ENCODE results near the gene TPM4. TPM values are rescaled to one million over a fixed set of nuclear protein-coding genes. Genes with fewer than 3 reads are reported as not detected.

The TPM4 gene
- total RNA-seq, 1 donor from 2014 or later, result 687 TPM

DNA sequence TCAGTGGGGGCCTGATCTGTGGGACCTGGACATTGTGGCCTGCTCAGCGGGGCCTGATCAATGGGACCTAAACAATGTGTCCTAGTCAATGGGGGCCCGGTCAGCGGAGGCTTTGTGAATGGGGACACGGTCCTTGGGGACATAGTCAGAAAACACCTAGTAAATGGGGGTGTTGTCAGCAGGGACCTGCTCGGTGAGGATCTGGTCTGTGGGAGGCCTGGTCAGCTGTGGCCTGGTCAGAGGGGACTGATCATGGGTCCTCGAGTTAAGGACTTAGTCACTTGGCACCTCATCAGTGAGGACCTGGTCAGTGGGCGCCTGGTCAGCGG lies 44.5 kb upstream of the TPM4 start:
- Mint-ChIP-seq H3K4me3 (ENCODE audit: unreplicated experiment) (no peak overlapping the region), H3K4me1 (ENCODE audit: unreplicated experiment) (no peaks in the 10 kb centered on the region), H3K36me3 (ENCODE audit: unreplicated experiment) (no peaks in the 10 kb centered on the region), H3K27ac (ENCODE audit: unreplicated experiment) (no peak overlapping the region), H3K9me3 (ENCODE audit: unreplicated experiment) (no peaks in the 10 kb centered on the region), H3K27me3 (ENCODE audit: unreplicated experiment) (peaks cover 4% of the 10 kb centered on the region)
- TF ChIP-seq, protein P1, sequence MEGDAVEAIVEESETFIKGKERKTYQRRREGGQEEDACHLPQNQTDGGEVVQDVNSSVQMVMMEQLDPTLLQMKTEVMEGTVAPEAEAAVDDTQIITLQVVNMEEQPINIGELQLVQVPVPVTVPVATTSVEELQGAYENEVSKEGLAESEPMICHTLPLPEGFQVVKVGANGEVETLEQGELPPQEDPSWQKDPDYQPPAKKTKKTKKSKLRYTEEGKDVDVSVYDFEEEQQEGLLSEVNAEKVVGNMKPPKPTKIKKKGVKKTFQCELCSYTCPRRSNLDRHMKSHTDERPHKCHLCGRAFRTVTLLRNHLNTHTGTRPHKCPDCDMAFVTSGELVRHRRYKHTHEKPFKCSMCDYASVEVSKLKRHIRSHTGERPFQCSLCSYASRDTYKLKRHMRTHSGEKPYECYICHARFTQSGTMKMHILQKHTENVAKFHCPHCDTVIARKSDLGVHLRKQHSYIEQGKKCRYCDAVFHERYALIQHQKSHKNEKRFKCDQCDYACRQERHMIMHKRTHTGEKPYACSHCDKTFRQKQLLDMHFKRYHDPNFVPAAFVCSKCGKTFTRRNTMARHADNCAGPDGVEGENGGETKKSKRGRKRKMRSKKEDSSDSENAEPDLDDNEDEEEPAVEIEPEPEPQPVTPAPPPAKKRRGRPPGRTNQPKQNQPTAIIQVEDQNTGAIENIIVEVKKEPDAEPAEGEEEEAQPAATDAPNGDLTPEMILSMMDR (IDR thresholded peaks at IDR 0.05), result no peak
- no peak for DNase-seq (ENCODE audit: extremely low spot score, unreplicated experiment)

DNA sequence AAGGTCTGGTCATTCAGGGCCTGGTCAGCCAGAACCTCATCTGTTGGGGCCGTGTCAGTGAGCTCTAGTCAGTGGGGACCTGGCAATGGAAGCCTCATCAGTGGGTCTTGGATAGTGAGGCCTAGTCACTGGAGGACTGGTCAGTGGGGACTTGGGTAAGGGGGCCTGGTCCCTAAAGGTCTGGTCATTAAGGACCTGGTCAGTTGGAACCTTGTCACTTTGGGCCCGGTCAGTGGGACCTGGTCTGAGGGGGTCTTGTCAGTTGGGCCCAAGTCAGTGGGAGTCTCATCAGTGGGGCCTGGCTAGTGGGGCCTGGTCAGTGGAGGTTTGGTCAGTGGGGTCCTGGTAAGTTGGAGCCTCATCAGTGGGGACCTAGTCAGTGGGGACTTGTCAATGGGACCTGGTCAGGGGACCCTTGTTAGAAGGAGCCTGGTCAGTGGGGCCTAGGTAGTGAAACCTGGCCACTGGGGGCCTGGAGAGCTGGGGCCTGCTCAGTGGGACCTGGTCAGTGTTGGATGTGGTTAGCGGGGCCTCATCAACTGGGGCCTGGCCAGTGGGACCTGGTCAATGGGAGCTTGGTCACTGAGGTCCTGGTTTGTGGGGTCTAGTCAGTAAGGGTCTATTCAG lies 43.7 kb upstream of the TPM4 start:
- no peak overlapping the region for H3K27ac Mint-ChIP-seq (ENCODE audit: unreplicated experiment)
- no peaks in the 10 kb centered on the region for H3K4me1 Mint-ChIP-seq (ENCODE audit: unreplicated experiment)
- H3K4me3 Mint-ChIP-seq (ENCODE audit: unreplicated experiment), result no peak overlapping the region
- H3K36me3 Mint-ChIP-seq (ENCODE audit: unreplicated experiment), result no peaks in the 10 kb centered on the region
- no peaks in the 10 kb centered on the region for H3K27me3 Mint-ChIP-seq (ENCODE audit: unreplicated experiment)
- H3K9me3 Mint-ChIP-seq (ENCODE audit: unreplicated experiment), result no peaks in the 10 kb centered on the region
- no peak for DNase-seq (ENCODE audit: extremely low spot score, unreplicated experiment)
- TF ChIP-seq, protein P1 (IDR thresholded peaks at IDR 0.05), result no peak

DNA sequence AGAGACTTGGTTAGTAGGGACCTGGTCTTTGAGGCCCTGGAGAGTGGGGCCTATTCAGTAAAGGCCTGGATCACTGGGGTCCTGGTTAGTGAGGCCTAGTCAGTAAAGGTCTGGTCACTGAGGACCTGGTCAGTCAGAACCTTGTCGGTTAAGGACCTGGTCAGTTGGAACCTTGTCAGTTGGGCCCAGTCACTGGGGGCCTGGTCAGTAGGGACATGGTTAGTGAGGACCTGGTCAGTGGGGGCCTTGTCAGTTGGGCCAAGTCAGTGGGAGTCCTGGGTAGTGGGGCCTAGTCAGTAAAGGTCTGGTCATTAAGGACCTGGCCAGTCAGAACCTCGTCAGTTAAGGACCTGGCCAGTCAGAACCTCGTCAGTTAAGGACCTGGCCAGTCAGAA lies 43.2 kb upstream of the TPM4 start:
- no peak overlapping the region for H3K4me3 Mint-ChIP-seq (ENCODE audit: unreplicated experiment)
- no peaks in the 10 kb centered on the region for H3K27me3 Mint-ChIP-seq (ENCODE audit: unreplicated experiment)
- no peaks in the 10 kb centered on the region for H3K4me1 Mint-ChIP-seq (ENCODE audit: unreplicated experiment)
- no peak overlapping the region for H3K27ac Mint-ChIP-seq (ENCODE audit: unreplicated experiment)
- no peaks in the 10 kb centered on the region for H3K9me3 Mint-ChIP-seq (ENCODE audit: unreplicated experiment)
- TF ChIP-seq, protein P1 (IDR thresholded peaks at IDR 0.05), result no peak
- H3K36me3 Mint-ChIP-seq (ENCODE audit: unreplicated experiment), result no peaks in the 10 kb centered on the region
- DNase-seq (ENCODE audit: extremely low spot score, unreplicated experiment), result no peak

DNA sequence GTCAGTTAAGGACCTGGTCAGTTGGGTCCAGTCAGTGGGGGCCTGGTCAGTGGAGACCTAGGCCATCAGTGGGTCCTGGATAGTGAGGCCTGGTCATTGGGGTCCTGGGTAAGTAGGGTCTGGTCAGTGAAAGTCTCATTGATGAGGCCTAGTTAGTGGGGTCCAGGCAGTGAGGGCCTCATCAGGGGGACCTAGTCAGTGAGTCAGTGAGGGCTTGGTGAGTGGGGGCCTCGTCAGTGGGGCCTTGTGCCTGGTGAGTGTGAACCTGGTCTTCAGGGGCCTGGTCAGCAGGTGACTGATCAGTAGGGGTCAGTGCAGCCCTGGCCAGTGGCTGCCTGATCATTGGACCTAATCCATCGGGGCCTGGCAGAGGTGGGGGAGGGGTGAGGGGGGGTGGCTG lies 42.6 kb upstream of the TPM4 start:
- Mint-ChIP-seq H3K27me3 (ENCODE audit: unreplicated experiment) (no peaks in the 10 kb centered on the region), H3K36me3 (ENCODE audit: unreplicated experiment) (no peaks in the 10 kb centered on the region), H3K4me1 (ENCODE audit: unreplicated experiment) (no peaks in the 10 kb centered on the region), H3K9me3 (ENCODE audit: unreplicated experiment) (no peaks in the 10 kb centered on the region), H3K27ac (ENCODE audit: unreplicated experiment) (no peak overlapping the region), H3K4me3 (ENCODE audit: unreplicated experiment) (no peak overlapping the region)
- DNase-seq (ENCODE audit: extremely low spot score, unreplicated experiment), result no peak
- TF ChIP-seq, protein P1 (IDR thresholded peaks at IDR 0.05), result no peak

GRCh38 chr19:16034180-16034579 lies 42.1 kb upstream of the TPM4 start:
- H3K4me1 Mint-ChIP-seq (ENCODE audit: unreplicated experiment), result no peaks in the 10 kb centered on the region
- no peaks in the 10 kb centered on the region for H3K36me3 Mint-ChIP-seq (ENCODE audit: unreplicated experiment)
- DNase-seq (ENCODE audit: extremely low spot score, unreplicated experiment), result no peak
- no peak overlapping the region for H3K4me3 Mint-ChIP-seq (ENCODE audit: unreplicated experiment)
- H3K9me3 Mint-ChIP-seq (ENCODE audit: unreplicated experiment), result no peaks in the 10 kb centered on the region
- no peak overlapping the region for H3K27ac Mint-ChIP-seq (ENCODE audit: unreplicated experiment)
- TF ChIP-seq, protein P1 (IDR thresholded peaks at IDR 0.05), result no peak
- no peaks in the 10 kb centered on the region for H3K27me3 Mint-ChIP-seq (ENCODE audit: unreplicated experiment)

All from osteocyte (in vitro differentiated cells).